Measurements from ENCODE around the gene GPA33.
A peak's percentile ranks its signal among the peaks of the same experiment; 100 is the strongest.

GPA33 gene

DNA sequence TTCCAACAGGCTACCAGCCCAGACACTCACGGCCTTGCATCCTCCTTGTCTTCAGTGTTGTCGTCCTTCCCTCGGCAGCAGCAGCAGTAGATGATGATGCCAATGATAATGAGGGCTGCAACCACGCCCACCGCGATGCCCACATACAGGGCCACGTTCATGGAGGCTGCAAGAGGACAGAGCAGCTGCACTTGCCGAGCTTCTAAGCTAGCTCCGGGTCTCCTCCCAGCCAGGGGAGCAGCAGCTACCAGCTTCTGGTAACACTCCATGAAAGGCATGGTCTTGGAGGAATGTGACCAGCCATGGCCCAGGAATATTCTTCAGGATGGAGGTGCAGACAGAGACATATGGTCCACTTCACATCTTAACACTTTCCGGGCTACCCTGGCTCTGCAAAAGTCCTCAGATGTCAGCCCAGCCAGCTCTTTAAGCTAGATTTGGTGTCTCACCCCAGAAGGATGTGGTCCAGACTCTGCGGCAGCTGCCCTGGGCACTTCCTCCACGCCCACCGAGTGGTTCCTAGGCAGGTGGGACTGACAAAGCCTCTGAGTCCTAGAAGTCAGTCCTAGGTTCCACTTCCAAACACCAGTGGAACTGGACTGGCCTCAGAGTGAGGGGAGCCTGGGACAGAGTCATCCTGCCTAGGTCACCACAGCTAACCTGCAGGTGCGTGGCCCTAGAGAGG lies 35.1 kb downstream of the GPA33 start:
- no peak for TF ChIP-seq EZH2phosphoT487 (IDR thresholded peaks at IDR 0.05; ENCODE audit: low read depth)
- TF ChIP-seq, protein P1, sequence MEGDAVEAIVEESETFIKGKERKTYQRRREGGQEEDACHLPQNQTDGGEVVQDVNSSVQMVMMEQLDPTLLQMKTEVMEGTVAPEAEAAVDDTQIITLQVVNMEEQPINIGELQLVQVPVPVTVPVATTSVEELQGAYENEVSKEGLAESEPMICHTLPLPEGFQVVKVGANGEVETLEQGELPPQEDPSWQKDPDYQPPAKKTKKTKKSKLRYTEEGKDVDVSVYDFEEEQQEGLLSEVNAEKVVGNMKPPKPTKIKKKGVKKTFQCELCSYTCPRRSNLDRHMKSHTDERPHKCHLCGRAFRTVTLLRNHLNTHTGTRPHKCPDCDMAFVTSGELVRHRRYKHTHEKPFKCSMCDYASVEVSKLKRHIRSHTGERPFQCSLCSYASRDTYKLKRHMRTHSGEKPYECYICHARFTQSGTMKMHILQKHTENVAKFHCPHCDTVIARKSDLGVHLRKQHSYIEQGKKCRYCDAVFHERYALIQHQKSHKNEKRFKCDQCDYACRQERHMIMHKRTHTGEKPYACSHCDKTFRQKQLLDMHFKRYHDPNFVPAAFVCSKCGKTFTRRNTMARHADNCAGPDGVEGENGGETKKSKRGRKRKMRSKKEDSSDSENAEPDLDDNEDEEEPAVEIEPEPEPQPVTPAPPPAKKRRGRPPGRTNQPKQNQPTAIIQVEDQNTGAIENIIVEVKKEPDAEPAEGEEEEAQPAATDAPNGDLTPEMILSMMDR (IDR thresholded peaks at IDR 0.05; ENCODE audit: low read depth, low read length) = no peak
- Histone ChIP-seq H3K79me2 (ENCODE audit: low read length) (no peaks in the 10 kb centered on the region), H3K9me3 (ENCODE audit: insufficient read depth, low read length) (no peaks in the 10 kb centered on the region), H4K20me1 (ENCODE audit: insufficient read depth, low read length) (no peaks in the 10 kb centered on the region), H3K9ac (ENCODE audit: low read length) (no peak overlapping the region), H3K4me2 (ENCODE audit: low read length) (no peak overlapping the region), H3K4me1 (ENCODE audit: low read length) (peaks cover 16% of the 10 kb centered on the region), H3K27me3 (ENCODE audit: low read depth, low read length) (no peaks in the 10 kb centered on the region), H3K4me3 (ENCODE audit: low read length) (no peak overlapping the region), H2AFZ (ENCODE audit: low read depth, low read length) (no peak overlapping the region), H3K27ac (ENCODE audit: low read length) (no peak overlapping the region), H3K36me3 (replicated peaks; ENCODE audit: low read depth, low read length) (no peaks in the 10 kb centered on the region)

DNA sequence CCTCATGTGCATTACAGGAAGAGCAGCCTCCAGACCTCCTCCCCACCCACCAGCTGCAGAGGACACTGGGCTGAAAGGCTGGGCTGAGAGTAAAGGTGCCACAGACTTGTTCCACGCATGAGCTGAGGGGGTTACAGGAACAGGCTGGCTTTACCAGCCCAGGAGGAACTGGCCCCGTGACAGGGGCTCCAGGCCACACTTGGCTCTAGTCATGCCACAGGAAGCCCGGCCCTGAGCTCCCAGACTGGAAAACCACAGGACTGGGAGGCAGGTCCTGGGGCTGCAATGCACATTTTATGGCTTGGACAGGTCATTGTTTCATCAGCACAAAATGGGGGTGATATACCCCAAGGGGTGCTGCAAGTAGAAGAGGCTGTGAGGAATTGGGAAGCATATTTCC lies 35.6 kb downstream of the GPA33 start:
- H3K27ac ChIP-seq (ENCODE audit: low read length) = no peak overlapping the region

DNA sequence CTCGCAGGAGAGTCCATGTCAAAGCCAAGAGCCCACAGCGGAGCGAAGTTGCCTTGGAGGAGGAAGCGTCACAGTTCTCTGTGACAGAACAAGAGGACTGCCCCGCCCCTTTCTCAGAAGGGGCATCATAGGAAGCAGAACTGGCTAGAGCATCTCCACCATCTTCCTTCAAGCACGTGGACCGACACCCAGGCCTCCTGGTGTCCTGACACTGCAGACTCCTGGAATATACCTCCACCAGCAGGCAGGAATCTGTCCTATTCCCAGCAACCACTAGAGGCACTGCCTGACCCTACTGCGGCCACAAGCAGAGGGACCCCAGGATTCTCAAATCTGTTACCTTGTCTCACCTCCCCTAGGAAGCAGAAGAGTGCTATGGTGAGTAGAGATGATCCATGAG lies 37.8 kb downstream of the GPA33 start:
- H3K4me2 ChIP-seq (ENCODE audit: low read length) = no peak overlapping the region
- TF ChIP-seq EZH2phosphoT487 (IDR thresholded peaks at IDR 0.05; ENCODE audit: low read depth) = no peak
- TF ChIP-seq, protein P1 (IDR thresholded peaks at IDR 0.05; ENCODE audit: low read depth, low read length) = peak; percentile 31
- no peaks in the 10 kb centered on the region for H3K27me3 ChIP-seq (ENCODE audit: low read depth, low read length)
- no peak overlapping the region for H3K4me3 ChIP-seq (ENCODE audit: low read length)
- H3K36me3 ChIP-seq (replicated peaks; ENCODE audit: low read depth, low read length) = no peaks in the 10 kb centered on the region
- H2AFZ ChIP-seq (ENCODE audit: low read depth, low read length) = no peak overlapping the region
- H3K4me1 ChIP-seq (ENCODE audit: low read length) = peaks cover 7% of the 10 kb centered on the region
- no peaks in the 10 kb centered on the region for H3K79me2 ChIP-seq (ENCODE audit: low read length)
- no peaks in the 10 kb centered on the region for H3K9me3 ChIP-seq (ENCODE audit: insufficient read depth, low read length)
- no peak overlapping the region for H3K27ac ChIP-seq (ENCODE audit: low read length)
- H4K20me1 ChIP-seq (ENCODE audit: insufficient read depth, low read length) = no peaks in the 10 kb centered on the region
- H3K9ac ChIP-seq (ENCODE audit: low read length) = no peak overlapping the region

More for the DNA sequence above, 35.6 kb downstream of the GPA33 start:
- no peak for TF ChIP-seq EZH2phosphoT487 (IDR thresholded peaks at IDR 0.05; ENCODE audit: low read depth)
- TF ChIP-seq, protein P1 (IDR thresholded peaks at IDR 0.05; ENCODE audit: low read depth, low read length) = no peak
- no peak overlapping the region for H3K4me2 ChIP-seq (ENCODE audit: low read length)
- H3K9me3 ChIP-seq (ENCODE audit: insufficient read depth, low read length) = no peaks in the 10 kb centered on the region
- no peaks in the 10 kb centered on the region for H3K36me3 ChIP-seq (replicated peaks; ENCODE audit: low read depth, low read length)
- peaks cover 16% of the 10 kb centered on the region for H3K4me1 ChIP-seq (ENCODE audit: low read length)
- no peak overlapping the region for H3K4me3 ChIP-seq (ENCODE audit: low read length)
- no peak overlapping the region for H2AFZ ChIP-seq (ENCODE audit: low read depth, low read length)
- H3K9ac ChIP-seq (ENCODE audit: low read length) = no peak overlapping the region
- no peaks in the 10 kb centered on the region for H3K79me2 ChIP-seq (ENCODE audit: low read length)
- no peaks in the 10 kb centered on the region for H4K20me1 ChIP-seq (ENCODE audit: insufficient read depth, low read length)
- no peaks in the 10 kb centered on the region for H3K27me3 ChIP-seq (ENCODE audit: low read depth, low read length)

DNA sequence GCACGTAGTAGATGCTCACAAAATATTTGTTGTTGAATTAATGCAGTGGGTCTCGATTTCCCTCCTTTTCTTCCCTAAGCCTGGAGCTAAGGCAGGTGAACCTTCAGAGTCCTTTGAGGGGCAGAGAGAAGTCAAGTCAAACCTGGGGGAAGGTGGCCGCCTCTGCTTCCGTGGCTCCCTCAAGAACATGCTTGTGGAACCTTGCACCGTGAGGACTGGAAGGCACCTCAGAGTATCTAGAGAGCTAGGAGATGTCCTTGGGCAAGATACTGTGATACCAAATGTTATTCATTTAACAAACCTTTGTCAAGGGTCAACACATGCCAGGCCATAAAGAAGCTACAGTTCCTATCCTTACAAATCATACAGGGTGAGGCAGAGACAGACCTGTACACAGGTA lies 38.3 kb downstream of the GPA33 start:
- no peaks in the 10 kb centered on the region for H3K9me3 ChIP-seq (ENCODE audit: insufficient read depth, low read length)
- H3K4me1 ChIP-seq (ENCODE audit: low read length) = peaks cover 5% of the 10 kb centered on the region
- no peak overlapping the region for H3K9ac ChIP-seq (ENCODE audit: low read length)
- H4K20me1 ChIP-seq (ENCODE audit: insufficient read depth, low read length) = no peaks in the 10 kb centered on the region
- no peak for TF ChIP-seq EZH2phosphoT487 (IDR thresholded peaks at IDR 0.05; ENCODE audit: low read depth)
- TF ChIP-seq, protein P1 (IDR thresholded peaks at IDR 0.05; ENCODE audit: low read depth, low read length) = no peak
- H3K27me3 ChIP-seq (ENCODE audit: low read depth, low read length) = no peaks in the 10 kb centered on the region
- no peak overlapping the region for H2AFZ ChIP-seq (ENCODE audit: low read depth, low read length)
- no peak overlapping the region for H3K27ac ChIP-seq (ENCODE audit: low read length)
- no peak overlapping the region for H3K4me2 ChIP-seq (ENCODE audit: low read length)
- H3K4me3 ChIP-seq (ENCODE audit: low read length) = no peak overlapping the region
- H3K79me2 ChIP-seq (ENCODE audit: low read length) = no peaks in the 10 kb centered on the region
- no peaks in the 10 kb centered on the region for H3K36me3 ChIP-seq (replicated peaks; ENCODE audit: low read depth, low read length)

Measured in OCI-LY3 (cell line).